Lower leg skin (tissue), 3 donors: ENCODE measurements around the gene NT5DC4.
A peak's percentile ranks its signal among the peaks of the same experiment; 100 is the strongest.

Experiments used
- CTCF ChIP-seq, 3 donors: fragments of 450-650 bp; IDR thresholded peaks; one replicate each; pipeline ENCODE4 v1.5.1; 2016; ENCODE audit warnings: antibody characterized with exemption in 3 of 3, mild to moderate bottlenecking in 3 of 3, moderate library complexity in 2 of 3
- POLR2A ChIP-seq, 2 donors: fragments of 450-650 bp; IDR thresholded peaks; one replicate each; pipeline ENCODE4 v1.6.1; 2016 to 2017; ENCODE audit warnings: antibody characterized with exemption in 2 of 2, mild to moderate bottlenecking in 1 of 2, moderate library complexity in 1 of 2

- TF ChIP-seq CTCF (IDR thresholded peaks at IDR 0.05) = peak in 1 of 3 donors; percentile 94
- TF ChIP-seq POLR2A (IDR thresholded peaks at IDR 0.05) = no peak
Measured at GRCh38 chr2:112726487-112727190, 5.8 kb downstream of the NT5DC4 start.
